Measurements from ENCODE around the gene PDCD1.

- TF ChIP-seq SIN3A (IDR thresholded peaks at IDR 0.05; ENCODE audit: borderline replicate concordance, insufficient read depth, low read length) (no peak), POLR2AphosphoS5 (IDR thresholded peaks at IDR 0.05; ENCODE audit: low read depth, low read length) (no peak), TAF1 (IDR thresholded peaks at IDR 0.05; ENCODE audit: borderline replicate concordance, insufficient read depth, low read length) (no peak)
Observed at GRCh38 chr2:241855888-241856422, 2.7 kb downstream of the PDCD1 start.

All from PFSK-1 (cell line).